Activated naive CD4-positive, alpha-beta T cell treated with Interleukin-2 at 50 U/mL for 16 hours (primary cell): ENCODE measurements around the gene CEP192.
"Not testable (repeated sequence)": the region's sequence is repeated elsewhere in the genome, so short reads cannot be mapped to it uniquely, and the experiment has no call there.

Experiments used
- DNase-seq: peaks from one replicate; pipeline ENCODE4 v3.0.0-alpha.2; 2020

The CEP192 gene

DNA sequence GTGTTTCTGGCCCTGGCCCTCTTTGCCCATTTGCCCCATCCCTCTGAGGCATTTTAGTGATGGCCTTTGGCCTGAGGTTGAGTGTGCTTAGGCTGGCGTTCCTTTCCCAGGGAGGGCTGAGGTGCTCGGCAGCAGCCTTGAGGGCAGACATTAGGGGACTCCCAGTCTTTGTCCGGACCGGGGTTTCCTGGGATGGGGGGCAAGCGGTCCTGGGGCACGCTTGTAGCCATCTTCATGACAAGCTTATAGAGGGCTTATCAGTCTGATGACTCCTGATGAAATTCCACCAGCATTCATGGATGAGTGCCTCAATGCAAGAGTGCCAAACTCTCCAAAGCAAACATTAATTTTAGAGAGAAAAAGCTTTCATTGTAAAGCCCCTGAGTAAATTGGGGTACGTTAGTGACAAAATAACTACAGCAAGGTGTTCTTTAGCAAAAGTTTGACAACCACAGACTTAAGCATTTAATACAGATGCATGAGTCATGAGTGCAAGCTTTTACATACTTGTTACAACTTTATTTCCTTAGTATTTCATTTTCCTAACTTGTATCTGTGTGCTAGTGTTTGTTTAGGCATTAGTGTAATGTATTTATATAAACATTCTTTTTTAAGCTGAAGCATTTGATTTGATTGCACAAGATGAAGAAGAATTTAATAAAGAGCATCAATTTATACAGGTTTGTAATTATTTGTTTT lies 45.6 kb downstream of the CEP192 start:
- no peak for DNase-seq

- no peak for DNase-seq
Measured at GRCh38 chr18:13039806-13040205, 48.6 kb downstream of the CEP192 start.

- DNase-seq: no peak
Measured at GRCh38 chr18:13043066-13043465, 51.9 kb downstream of the CEP192 start.

GRCh38 chr18:13048061-13048595 lies 57.0 kb downstream of the CEP192 start:
- no peak for DNase-seq

- DNase-seq: no peak
Measured at GRCh38 chr18:13051159-13051558, 60.0 kb downstream of the CEP192 start.

DNA sequence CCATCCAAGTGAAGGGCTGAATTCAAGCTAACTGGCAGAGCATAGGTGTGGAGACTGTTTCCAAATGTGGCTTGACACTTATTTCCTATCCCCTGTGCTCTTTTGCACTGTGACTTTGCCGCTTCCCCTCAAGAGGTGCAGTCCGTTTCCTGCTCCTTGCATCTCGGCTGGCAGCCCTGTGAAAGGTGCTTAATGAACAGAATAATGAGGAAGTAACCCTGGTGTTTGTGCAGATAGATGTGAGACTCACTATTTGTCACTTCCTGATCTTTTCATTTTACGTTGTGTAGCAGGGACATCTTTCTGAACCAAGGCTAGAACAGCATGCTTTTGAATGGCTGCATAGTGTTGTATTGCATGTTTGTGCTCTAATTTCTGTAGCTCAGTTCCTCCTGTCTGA lies 60.8 kb downstream of the CEP192 start:
- no peak for DNase-seq

GRCh38 chr18:13054336-13054735 lies 63.2 kb downstream of the CEP192 start:
- DNase-seq: no peak

- DNase-seq: no peak
Measured at GRCh38 chr18:13061630-13062189, 70.5 kb downstream of the CEP192 start.

DNA sequence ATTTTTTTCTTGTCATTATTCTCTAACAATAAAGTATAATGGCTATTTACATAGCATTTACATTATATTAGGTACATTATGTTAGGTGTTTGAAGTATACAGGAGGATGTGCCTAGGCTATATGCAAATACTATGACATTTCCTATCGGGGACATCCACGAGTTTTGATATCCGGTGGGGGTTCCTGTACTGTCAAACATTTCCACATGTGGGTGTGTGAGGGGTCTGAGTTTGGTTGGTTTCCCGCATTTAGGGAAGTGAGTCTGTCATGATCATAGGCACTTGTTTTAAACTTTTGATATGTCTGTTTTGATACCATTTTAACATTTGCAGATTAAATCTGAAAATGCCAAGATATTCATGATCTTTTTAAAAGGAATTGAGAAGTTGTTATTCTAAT lies 76.0 kb downstream of the CEP192 start:
- DNase-seq: peak; percentile 11

- no peak for DNase-seq
Measured at GRCh38 chr18:13067966-13068365, 76.8 kb downstream of the CEP192 start.

GRCh38 chr18:13070460-13070859 lies 79.3 kb downstream of the CEP192 start:
- no peak for DNase-seq

DNA sequence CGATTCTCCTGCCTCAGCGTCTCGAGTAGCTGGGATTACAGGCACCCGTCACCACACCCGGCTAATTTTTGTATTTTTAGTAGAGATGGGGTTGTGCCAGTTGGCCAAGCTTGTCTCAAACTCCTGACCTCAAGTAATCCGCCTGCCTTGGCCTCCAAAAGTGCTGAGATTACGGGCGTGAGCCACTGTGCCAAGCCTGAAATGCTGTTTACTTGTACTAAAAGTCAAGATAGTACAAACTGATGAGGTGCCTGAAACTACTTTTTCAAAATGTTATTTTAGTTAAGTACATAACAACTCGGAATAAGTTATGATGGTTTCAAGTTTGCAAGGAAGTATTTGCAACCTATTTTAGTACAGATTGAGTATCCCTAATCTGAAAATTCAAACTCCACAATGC lies 85.7 kb downstream of the CEP192 start:
- no peak for DNase-seq

DNA sequence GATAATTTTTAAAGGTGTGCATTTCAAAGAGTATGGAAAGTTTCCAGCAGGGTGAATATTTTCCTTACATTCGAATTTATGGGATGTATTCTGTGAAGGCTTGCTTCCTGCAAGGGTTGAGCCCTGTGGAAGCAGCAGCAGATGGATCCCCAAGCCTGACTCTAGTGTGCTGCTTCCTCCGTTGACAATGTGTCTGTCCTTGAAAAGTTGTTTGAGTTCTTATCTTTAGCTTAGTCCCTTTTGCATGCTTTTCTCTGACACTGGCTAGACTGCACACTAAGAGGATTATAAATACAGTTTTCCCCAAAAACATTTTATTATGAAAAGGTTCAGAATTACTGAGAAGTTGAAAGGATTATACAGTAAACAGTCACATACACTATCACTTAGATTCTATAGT lies 86.3 kb downstream of the CEP192 start:
- no peak for DNase-seq

DNA sequence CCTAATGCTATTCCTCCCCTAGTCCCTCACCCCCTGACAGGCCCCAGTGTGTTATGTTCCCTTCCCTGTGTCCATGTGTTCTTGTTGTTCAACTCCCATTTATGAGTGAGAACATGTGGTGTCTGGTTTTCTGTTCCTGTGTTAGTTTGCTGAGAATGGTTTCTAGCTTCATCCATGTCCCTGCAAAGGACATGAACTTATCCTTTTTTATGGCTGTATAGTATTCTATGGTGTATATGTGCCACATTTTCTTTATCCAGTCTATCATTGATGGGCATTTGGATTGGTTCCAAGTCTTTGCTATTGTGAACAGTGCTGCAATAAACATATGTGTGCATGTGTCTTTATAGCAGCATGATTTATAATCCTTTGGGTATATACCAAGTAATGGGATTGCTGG lies 86.9 kb downstream of the CEP192 start:
- not testable (repeated sequence) for DNase-seq

- no peak for DNase-seq
Measured at GRCh38 chr18:13086906-13087305, 95.7 kb downstream of the CEP192 start.

DNA sequence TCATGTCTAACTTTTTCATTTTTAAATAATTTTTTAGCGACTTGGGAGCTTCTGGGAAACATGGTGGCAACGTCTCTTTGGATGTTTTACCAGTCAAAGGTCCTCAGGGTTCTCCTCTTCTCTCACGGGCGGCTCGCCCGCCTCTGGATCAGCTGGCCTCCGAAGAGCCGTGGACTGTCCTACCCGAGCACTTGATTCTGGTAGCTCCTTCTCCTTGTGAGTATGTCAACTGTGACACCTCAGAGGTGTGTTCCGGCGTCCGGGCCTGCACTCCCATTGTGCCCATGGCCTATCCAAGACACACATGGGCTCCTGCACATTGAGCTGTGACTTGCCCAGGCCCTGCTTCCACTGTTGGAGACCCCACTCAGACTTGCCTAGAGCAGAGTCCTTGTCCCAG lies 104.3 kb downstream of the CEP192 start:
- no peak for DNase-seq

DNA sequence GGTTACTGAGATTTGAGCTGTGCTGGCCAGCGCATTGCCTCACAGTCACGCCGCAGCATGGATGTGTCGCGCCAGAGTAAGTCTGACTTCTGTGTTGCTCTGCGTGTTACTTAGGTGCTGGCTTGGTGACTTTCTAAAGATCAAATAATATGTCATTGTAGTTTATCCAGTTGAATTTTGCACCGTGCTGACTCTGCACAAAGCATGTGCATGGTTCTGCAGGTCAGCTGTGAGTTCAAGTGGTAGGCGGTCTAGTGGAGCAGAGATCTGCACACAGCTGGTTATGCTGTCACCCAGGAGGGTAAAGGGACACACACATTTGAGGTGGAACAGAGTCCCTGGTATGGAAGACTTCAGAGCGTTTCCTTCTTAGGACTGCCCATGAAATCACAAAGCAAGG lies 105.1 kb downstream of the CEP192 start:
- DNase-seq: no peak

- DNase-seq: no peak
Measured at GRCh38 chr18:13096719-13097118, 105.6 kb downstream of the CEP192 start.

- DNase-seq: not testable (repeated sequence)
Measured at GRCh38 chr18:13098104-13098503, 106.9 kb downstream of the CEP192 start.

DNA sequence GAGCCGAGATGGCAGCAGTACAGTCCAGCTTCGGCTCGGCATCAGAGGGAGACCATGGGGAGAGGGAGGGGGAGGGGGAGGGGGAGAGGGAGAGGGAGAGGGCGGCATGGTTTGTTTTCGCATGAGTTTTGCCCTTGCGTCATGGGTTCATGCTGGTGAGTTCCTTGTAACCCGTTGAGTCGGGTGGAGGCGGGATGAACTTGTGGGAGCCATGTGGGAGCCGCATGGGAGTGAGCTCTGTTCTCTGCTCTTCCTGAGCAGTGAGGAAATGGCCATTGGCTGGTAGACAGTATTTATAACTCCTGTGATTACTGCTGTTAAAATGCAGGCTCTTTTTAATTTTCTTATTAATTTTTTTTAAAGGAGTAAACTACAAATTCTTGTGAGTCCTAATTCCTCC lies 108.0 kb downstream of the CEP192 start:
- DNase-seq: no peak

DNA sequence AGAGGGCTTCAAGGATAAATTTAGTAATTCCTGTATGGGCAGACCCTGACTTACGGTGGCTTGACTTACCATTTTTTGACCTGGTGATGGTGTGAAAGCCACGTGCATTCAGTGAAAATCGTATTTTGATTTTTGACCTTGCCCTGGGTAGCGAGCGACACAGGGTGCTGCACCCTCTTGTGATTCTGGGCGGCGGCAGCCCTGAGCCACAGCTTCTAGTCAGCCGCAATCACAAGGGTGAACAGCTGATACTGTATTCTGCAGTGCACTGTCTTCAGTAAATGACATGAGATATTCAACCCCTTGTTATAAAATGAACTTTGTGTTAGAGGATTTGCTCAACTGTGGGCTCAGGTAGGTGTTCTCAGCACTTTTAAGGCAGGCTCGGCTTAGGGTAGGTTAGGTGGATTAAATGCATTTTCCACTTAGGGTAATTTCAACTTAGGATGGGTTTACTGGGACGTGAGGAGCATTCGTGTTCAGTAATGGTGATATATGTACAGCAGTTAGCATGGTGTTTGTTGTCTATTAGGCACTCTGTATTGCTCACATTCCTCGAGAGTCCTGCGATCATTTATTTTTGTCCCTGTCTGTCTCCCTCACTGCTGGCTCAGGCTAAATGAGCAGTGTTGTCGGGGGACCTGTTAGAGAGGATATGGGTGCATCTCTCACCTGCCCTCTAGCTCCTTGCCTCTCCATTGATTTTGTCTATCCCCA lies 109.9 kb downstream of the CEP192 start:
- DNase-seq: no peak

GRCh38 chr18:13101659-13102197 lies 110.6 kb downstream of the CEP192 start:
- DNase-seq: no peak

GRCh38 chr18:13103366-13103765 lies 112.2 kb downstream of the CEP192 start:
- DNase-seq: no peak

DNA sequence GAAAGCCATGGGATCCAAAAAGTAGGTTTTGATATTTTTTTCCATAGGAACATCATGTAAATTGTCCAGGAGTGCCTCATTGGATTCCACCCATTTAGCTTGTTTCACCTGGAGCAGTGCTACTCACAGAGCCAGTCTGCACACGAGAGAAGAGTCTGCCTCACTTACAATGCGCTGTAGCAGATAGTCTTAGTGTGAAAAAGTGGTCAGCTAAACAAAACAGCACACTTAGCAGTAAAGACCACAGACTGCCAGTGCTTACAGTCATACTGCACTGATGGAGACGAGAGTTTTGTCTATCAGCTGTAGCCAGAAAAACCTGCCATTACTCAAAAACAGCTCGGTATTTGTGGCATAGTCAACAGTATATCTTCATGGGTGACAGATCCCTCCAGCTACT lies 113.9 kb downstream of the CEP192 start:
- no peak for DNase-seq
